ENCODE results near the gene GALNT18.

The GALNT18 gene

DNA sequence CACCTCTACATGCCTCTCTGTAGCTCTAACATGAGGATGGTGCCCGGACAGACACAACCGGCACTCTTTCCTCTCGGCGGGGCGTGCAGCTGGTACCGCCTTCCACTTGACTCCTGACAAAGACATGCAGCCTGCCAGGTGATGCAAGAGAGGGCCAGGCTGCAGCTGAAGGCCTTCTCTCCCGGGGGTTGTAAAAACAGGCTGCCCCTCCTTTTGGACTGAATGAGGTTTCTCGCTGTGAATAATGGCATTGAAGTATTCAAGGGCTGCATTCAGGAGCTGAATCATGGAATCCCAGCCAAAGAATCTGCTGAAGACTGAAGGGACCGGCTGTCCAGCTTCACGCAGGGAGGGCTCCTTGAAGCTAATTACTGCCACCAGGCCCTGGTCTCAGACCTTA lies 110.9 kb downstream of the GALNT18 start (continued):
- TF ChIP-seq, protein P1, sequence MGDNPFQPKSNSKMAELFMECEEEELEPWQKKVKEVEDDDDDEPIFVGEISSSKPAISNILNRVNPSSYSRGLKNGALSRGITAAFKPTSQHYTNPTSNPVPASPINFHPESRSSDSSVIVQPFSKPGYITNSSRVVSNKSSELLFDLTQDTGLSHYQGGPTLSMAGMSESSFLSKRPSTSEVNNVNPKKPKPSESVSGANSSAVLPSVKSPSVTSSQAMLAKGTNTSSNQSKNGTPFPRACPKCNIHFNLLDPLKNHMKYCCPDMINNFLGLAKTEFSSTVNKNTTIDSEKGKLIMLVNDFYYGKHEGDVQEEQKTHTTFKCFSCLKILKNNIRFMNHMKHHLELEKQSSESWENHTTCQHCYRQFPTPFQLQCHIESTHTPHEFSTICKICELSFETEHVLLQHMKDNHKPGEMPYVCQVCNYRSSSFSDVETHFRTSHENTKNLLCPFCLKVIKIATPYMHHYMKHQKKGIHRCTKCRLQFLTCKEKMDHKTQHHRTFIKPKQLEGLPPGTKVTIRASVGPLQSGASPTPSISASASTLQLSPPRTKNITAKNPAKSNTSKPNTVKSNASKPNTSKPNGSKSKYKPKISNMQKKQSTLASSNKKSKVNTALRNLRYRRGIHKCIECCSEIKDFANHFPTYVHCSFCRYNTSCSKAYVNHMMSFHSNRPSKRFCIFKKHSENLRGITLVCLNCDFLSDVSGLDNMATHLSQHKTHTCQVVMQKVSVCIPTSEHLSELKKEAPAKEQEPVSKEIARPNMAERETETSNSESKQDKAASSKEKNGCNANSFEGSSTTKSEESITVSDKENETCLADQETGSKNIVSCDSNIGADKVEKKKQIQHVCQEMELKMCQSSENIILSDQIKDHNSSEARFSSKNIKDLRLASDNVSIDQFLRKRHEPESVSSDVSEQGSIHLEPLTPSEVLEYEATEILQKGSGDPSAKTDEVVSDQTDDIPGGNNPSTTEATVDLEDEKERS (tag by site-specific recombination; IDR thresholded peaks at IDR 0.05), result no peak
- TF ChIP-seq SP2 (tag by site-specific recombination; IDR thresholded peaks at IDR 0.05) (no peak), ZNF169 (tag by site-specific recombination; IDR thresholded peaks at IDR 0.05) (no peak), ZNF23 (tag by site-specific recombination; IDR thresholded peaks at IDR 0.05; ENCODE audit: borderline replicate concordance) (no peak), ZNF776 (tag by site-specific recombination; IDR thresholded peaks at IDR 0.05; ENCODE audit: borderline replicate concordance) (no peak), ZNF777 (tag by site-specific recombination; IDR thresholded peaks at IDR 0.05; ENCODE audit: borderline replicate concordance) (no peak), ZIC2 (tag by site-specific recombination; IDR thresholded peaks at IDR 0.05) (peak; percentile 92), MYNN (tag by site-specific recombination; IDR thresholded peaks at IDR 0.05; ENCODE audit: borderline replicate concordance) (no peak), ZNF350 (tag by site-specific recombination; IDR thresholded peaks at IDR 0.05) (no peak), FEZF1 (tag by site-specific recombination; IDR thresholded peaks at IDR 0.05) (peak; percentile 68), ZEB2 (tag by site-specific recombination; IDR thresholded peaks at IDR 0.05) (no peak), PRDM1 (tag by site-specific recombination; IDR thresholded peaks at IDR 0.05) (no peak), BCL11A (tag by site-specific recombination; IDR thresholded peaks at IDR 0.05; ENCODE audit: low read depth) (no peak), TRIM28 (IDR thresholded peaks at IDR 0.05; ENCODE audit: borderline replicate concordance, low read length) (no peak), ZNF654 (tag by site-specific recombination; IDR thresholded peaks at IDR 0.05; ENCODE audit: low read depth) (no peak), ZNF155 (tag by site-specific recombination; IDR thresholded peaks at IDR 0.05) (no peak), KLF8 (tag by site-specific recombination; IDR thresholded peaks at IDR 0.05) (no peak), ZSCAN16 (tag by site-specific recombination; IDR thresholded peaks at IDR 0.05) (no peak), ZNF24 (tag by site-specific recombination; IDR thresholded peaks at IDR 0.05) (no peak), ZNF202 (tag by site-specific recombination; IDR thresholded peaks at IDR 0.05; ENCODE audit: borderline replicate concordance) (no peak), ZBTB7A (tag by site-specific recombination; IDR thresholded peaks at IDR 0.05; ENCODE audit: low read depth) (no peak), ZNF404 (tag by site-specific recombination; IDR thresholded peaks at IDR 0.05) (no peak), KLF9 (tag by site-specific recombination; IDR thresholded peaks at IDR 0.05; ENCODE audit: low read depth) (0 out of 2 replicates have a peak, but pooled peaks have one; percentile 40), ZNF335 (tag by site-specific recombination; conservative IDR thresholded peaks at IDR 0.05) (no peak)
- TF ChIP-seq, protein P2, sequence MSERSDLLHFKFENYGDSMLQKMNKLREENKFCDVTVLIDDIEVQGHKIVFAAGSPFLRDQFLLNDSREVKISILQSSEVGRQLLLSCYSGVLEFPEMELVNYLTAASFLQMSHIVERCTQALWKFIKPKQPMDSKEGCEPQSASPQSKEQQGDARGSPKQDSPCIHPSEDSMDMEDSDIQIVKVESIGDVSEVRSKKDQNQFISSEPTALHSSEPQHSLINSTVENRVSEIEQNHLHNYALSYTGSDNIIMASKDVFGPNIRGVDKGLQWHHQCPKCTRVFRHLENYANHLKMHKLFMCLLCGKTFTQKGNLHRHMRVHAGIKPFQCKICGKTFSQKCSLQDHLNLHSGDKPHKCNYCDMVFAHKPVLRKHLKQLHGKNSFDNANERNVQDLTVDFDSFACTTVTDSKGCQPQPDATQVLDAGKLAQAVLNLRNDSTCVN (tag by site-specific recombination; optimal IDR thresholded peaks at IDR 0.05), result no peak
- TF ChIP-seq, protein P3, sequence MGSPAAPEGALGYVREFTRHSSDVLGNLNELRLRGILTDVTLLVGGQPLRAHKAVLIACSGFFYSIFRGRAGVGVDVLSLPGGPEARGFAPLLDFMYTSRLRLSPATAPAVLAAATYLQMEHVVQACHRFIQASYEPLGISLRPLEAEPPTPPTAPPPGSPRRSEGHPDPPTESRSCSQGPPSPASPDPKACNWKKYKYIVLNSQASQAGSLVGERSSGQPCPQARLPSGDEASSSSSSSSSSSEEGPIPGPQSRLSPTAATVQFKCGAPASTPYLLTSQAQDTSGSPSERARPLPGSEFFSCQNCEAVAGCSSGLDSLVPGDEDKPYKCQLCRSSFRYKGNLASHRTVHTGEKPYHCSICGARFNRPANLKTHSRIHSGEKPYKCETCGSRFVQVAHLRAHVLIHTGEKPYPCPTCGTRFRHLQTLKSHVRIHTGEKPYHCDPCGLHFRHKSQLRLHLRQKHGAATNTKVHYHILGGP (tag by site-specific recombination; IDR thresholded peaks at IDR 0.05), result no peak
- TF ChIP-seq, protein P4, sequence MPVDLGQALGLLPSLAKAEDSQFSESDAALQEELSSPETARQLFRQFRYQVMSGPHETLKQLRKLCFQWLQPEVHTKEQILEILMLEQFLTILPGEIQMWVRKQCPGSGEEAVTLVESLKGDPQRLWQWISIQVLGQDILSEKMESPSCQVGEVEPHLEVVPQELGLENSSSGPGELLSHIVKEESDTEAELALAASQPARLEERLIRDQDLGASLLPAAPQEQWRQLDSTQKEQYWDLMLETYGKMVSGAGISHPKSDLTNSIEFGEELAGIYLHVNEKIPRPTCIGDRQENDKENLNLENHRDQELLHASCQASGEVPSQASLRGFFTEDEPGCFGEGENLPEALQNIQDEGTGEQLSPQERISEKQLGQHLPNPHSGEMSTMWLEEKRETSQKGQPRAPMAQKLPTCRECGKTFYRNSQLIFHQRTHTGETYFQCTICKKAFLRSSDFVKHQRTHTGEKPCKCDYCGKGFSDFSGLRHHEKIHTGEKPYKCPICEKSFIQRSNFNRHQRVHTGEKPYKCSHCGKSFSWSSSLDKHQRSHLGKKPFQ (tag by site-specific recombination; IDR thresholded peaks at IDR 0.05), result no peak
- TF ChIP-seq, protein P5, sequence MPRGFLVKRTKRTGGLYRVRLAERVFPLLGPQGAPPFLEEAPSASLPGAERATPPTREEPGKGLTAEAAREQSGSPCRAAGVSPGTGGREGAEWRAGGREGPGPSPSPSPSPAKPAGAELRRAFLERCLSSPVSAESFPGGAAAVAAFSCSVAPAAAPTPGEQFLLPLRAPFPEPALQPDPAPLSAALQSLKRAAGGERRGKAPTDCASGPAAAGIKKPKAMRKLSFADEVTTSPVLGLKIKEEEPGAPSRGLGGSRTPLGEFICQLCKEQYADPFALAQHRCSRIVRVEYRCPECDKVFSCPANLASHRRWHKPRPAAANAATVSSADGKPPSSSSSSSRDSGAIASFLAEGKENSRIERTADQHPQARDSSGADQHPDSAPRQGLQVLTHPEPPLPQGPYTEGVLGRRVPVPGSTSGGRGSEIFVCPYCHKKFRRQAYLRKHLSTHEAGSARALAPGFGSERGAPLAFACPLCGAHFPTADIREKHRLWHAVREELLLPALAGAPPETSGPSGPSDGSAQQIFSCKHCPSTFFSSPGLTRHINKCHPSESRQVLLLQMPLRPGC (tag by site-specific recombination; IDR thresholded peaks at IDR 0.05), result no peak
- TF ChIP-seq, protein P6, sequence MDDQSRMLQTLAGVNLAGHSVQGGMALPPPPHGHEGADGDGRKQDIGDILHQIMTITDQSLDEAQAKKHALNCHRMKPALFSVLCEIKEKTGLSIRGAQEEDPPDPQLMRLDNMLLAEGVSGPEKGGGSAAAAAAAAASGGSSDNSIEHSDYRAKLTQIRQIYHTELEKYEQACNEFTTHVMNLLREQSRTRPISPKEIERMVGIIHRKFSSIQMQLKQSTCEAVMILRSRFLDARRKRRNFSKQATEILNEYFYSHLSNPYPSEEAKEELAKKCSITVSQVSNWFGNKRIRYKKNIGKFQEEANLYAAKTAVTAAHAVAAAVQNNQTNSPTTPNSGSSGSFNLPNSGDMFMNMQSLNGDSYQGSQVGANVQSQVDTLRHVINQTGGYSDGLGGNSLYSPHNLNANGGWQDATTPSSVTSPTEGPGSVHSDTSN (CRISPR knock-in tag; IDR thresholded peaks at IDR 0.05), result no peak
- TF ChIP-seq, protein P7, sequence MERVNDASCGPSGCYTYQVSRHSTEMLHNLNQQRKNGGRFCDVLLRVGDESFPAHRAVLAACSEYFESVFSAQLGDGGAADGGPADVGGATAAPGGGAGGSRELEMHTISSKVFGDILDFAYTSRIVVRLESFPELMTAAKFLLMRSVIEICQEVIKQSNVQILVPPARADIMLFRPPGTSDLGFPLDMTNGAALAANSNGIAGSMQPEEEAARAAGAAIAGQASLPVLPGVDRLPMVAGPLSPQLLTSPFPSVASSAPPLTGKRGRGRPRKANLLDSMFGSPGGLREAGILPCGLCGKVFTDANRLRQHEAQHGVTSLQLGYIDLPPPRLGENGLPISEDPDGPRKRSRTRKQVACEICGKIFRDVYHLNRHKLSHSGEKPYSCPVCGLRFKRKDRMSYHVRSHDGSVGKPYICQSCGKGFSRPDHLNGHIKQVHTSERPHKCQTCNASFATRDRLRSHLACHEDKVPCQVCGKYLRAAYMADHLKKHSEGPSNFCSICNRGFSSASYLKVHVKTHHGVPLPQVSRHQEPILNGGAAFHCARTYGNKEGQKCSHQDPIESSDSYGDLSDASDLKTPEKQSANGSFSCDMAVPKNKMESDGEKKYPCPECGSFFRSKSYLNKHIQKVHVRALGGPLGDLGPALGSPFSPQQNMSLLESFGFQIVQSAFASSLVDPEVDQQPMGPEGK (tag by site-specific recombination; IDR thresholded peaks at IDR 0.05), result 0 out of 2 replicates have a peak, but pooled peaks have one; percentile 29
